Cardiac septum (tissue), 1 donor: ENCODE data around the gene DOCK8. TPM values are rescaled to one million over a fixed set of nuclear protein-coding genes. Genes with fewer than 3 reads are reported as not detected.
"Not testable (repeated sequence)": the region's sequence is repeated elsewhere in the genome, so short reads cannot be mapped to it uniquely, and the experiment has no call there.

Experiments used
- DNase-seq: peaks from one replicate; pipeline ENCODE4 v3.0.0-alpha.2; 2020; ENCODE audit warnings: low spot score
- intact Hi-C: fragments of 100-400 bp; cut with DNase I; formaldehyde crosslinking; loops from one replicate; pipeline ENCODE4 v1.14.0; 2022
- total RNA-seq: library from RNA; stranded (reverse); fragmentation: NEBNext Ultra II Directional; extraction: Animal tissue kit (Norgen Biotek cat#: 25700); gene quantifications from one replicate; pipeline ENCODE4 v1.2.1, GENCODE V29; 2021
- donor health status: DM: no; HTN: no; CAD: no.

DOCK8 gene
- total RNA-seq, 1 donor from 2014 or later = 2.4 TPM

DNA sequence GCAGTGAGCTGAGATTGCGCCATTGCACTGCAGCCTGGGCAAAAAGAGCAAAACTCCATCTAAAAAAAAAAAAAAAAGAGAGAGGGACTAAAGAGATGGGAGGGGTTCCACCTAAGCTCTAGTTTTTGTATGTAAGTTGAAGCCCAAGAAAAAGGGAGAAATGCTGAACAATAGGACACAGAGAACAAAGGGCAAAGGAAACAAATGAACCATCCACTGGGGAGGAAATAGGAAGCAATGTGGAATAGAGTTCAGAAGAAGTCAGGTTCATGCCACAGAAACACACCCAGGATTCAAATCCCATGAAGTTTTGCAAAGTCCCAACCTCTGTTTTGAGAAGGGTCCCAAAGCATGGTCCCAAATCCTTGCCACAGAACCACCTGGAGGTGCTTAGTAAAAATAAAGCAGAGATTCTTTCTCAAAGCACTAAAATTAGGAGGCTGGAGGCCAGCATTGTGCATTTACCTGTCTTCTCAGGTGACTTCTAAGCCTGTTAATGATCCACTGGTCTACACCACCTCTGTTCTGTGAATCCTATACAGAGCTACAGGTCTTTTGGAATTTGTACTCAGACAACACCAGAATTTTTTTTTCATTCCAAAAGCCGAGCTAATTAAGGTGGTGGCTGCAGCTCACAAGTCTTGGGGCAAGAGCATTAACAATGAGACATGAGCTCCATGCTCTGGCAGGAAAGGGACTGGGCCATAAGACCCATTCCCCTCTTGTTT, 177.6 kb downstream of the DOCK8 start:
- no peak for DNase-seq
- intact Hi-C loops = no loop called here

DNA sequence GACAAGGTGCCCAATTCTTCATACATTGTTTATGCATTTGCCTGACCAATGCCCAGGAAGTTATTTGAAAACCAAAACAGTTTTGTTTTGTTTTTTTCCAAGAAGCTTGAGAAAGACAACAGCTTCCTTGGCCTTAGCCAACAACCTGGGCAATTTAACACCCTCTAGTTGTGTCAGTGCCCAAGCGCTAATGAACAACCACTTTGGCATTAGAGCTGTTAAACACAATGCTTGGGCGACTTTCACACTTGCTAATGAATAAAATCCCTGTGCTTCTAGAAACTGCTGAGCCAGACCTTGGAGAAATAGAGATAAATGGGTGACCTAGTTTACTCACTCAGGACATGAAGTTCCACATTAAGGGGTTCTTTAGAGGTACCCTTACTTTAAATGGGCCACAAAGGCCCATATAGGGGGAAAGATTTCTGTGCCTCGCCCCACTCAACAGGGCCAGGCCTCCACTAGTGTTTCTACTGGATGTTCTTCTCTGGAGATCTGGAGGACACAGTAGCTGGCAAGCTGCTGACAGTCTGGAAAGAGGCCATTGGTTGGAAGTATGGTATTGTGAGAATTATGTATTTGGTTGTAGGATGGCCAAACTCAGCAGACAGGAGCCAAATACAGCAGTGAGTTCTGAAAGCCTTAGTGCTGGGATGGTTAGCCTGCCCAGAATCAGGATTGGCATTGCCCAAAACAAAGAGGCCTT, 179.8 kb downstream of the DOCK8 start:
- no peak for DNase-seq
- intact Hi-C loops = no loop called here

DNA sequence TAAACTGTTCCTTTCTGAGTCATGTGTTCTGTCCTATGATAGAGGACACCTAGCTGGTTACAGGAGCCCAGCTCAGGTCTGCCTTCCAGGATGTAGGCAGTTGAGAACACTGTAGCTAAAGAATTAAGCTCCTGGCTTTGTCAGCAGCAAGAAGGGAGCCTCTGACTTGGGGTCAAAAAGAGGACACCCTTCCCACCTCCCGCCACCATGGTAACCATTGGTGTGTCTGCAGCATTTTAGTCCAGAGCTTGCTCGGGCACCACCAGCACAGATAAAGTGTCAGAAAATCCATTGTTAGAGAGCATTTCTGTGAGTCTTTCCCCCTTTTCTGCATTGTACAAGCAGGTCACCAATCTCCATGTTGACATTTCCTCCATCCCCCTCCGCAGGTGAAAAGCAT, 181.7 kb downstream of the DOCK8 start:
- intact Hi-C loops = no loop called here
- DNase-seq = no peak

DNA sequence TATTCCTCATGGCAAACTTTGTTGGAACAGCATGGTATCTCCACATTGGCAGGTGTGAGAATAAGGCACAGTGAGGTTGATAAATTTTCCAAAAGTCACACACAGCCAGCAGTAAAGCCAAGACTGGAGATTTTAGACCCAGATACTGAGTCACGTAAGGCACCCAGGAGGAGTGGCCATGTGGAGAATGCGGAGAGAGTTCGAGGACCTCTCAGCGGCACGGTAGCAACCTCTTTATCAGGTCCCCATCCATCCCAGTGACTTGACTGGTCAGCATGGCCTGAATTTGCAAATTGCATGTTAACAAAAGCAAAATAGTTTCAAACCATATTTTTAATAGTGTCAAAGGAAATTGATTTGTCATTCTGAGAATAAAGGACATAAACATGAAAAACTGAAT, 183.4 kb downstream of the DOCK8 start:
- intact Hi-C loops = no loop called here
- DNase-seq = no peak

DNA sequence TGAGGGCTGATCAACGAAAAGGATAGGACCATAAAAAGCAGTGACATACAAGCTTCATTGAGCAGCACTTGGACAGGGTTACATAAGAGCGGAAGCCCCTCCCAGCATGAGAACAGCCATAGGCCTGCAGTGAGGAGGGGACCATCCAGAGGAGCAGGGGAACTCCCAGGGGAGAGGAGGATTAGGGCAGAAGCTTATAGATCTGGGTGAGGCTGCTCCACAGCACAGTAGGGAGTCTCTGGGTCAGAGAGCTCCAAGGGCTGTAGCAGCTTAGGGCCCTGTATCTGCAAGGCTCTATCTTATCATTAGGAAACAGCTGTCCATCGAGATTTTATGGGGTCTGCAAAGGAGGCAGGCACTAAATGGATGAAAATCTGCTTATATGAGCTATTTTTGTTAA, 186.6 kb downstream of the DOCK8 start:
- intact Hi-C loops = no loop called here
- no peak for DNase-seq

DNA sequence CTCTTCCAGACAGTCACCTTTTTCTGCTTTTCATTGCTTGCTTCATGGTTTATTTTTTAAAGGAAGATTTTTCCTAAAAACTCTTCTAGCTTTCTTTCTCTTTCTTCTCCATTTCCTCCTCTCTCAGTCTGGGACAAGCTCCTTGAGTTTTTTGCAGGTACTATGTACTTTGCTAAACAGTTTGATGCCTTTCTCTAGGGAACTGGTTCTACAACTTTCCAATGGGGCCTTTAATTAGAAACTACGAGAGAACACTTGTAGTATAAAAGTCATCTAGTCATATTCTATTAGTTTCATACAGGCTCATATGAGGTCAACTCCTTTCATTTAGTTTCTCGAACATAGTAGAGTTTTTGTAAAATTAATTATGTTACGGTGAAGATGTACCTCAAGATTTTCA, 189.6 kb downstream of the DOCK8 start:
- intact Hi-C loops = no loop called here
- DNase-seq = no peak

DNA sequence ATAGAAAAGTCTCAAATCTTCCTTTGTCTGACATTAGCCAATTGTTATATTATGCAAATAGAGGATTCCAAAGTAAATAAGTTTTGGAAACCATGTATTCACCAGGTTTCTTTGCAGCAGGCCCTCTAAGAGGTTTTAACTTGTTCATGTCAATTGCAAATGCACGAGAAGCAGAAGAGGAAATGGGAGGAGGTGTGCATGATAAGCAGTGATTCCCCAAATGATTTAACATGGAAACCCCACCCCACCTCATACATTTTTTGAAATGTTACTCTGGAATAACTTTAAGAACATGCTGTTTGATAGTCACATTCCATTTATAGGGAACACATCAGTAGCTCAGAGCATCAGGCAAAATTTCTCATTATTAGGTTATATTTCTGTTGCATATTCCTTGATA, 190.7 kb downstream of the DOCK8 start:
- intact Hi-C loops = loop anchor here (5.0 kb wide), 2 partner anchors 142 to 357 kb away; no protein-coding TSS in a partner anchor
- DNase-seq = no peak

DNA sequence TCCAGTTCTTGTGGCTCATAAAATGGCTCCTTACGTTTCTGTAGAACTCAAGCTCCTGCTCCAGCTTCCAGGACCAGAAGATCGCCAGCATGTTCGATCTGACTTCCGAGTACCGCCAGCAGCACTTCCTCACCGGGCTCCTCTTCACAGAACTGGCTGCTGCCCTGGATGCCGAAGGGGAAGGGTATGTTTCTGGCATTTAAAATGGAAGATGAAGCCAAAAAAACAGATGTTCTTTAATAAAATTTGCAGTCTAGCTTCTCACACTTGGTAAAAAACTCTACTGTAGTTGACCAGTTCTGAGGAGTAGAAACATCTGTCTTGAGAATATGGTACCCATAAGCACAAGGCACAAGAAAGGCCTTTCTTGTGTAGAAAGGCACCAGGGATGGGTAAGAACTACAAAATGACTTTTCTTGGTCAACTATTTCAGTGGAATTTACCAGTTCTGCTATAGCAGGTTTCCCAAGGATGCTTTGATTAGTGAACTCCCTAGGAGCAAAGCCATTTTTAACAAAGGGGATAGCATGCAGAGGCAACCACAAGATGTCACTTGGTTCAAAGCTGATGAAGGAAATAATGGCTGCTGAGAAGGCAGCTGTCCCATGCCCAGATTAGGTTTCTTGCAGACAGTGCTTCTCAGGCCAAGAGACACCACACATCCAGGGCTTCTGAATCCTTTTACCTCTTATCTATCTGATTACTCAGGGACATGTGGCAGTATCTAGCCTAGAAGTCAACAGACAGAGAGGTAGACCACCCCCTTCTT, 192.4 kb downstream of the DOCK8 start:
- intact Hi-C loops = loop anchor here (5.0 kb wide), 2 partner anchors 140 to 355 kb away; no protein-coding TSS in a partner anchor
- DNase-seq = no peak

DNA sequence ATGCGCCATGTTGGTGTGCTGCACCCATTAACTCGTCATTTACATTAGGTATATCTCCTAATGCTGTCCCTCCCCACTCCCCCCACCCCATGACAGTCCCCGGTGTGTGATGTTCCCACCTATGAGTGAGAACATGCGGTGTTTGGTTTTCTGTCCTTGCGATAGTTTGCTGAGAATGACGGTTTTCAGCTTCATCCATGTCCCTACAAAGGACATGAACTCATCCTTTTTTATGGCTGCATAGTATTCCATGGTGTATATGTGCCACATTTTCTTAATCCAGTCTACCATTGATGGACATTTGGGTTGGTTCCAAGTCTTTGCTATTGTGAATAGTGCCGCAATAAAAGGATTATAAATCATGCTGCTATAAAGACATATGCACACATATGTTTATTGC, 195.0 kb downstream of the DOCK8 start:
- DNase-seq = not testable (repeated sequence)
- intact Hi-C loops = loop anchor here (5.0 kb wide), 2 partner anchors 138 to 353 kb away; no protein-coding TSS in a partner anchor

DNA sequence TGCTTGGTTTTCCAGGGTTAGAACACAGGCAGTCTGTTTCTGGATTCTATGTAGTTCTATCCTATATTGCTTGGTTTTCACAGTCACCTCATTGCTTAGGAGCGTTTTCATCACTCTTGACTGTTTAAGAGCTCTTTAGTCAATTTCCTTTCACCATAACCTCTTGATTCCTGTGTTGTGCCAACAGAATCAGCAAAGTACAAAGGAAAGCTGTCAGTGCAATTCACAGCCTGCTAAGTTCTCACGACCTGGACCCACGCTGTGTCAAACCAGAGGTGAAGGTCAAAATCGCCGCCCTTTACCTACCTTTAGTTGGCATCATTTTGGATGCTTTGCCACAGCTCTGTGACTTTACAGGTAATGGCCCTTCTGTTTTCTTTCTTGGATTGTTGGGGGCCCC, 199.9 kb downstream of the DOCK8 start:
- DNase-seq = no peak
- intact Hi-C loops = no loop called here

DNA sequence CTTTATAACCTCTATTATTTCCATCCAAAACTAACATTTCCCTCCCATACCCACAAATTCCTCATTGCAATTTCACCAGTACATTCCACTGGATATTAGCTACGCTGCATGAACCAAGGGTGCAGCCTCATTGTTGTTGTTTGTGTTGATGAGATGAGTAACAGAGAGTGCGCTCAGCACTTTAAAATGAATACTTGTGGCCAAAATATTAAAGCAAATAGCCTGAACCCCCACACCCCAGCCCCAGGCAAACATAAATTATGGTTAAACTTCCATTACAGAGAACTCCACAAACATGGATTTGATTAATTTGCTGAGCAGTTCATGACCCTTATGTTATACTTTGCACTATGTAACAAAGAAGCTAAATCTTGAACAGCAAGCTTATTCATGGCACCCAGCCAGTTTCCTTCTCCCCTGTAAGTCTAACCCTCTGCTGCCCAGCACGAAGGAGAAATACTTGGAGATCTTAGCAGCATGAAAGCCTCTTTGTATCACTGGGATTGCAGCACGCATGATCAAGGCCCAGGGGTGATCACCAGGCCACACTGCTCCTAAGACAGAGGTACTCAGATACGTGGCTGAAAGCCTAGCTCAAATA, 205.0 kb downstream of the DOCK8 start:
- intact Hi-C loops = no loop called here
- DNase-seq = no peak

DNA sequence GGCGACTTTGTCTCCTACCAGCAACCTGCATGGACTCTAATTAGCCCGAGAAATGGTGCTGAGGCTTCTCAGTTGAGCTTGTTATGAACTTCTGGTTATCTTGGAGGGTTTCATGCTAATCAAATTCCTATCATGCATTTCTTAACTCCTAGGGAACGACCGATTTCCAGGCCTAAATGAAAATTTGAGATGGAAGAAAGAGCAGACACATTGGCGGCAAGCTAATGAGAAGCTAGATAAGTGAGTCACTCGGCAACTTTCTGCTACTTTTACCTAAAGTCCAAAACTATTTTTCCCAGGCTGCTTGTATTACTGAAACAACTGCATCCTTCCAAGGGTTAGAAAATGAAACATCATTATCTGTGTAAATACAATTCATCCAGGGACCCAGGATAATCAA, 207.2 kb downstream of the DOCK8 start:
- DNase-seq = no peak
- intact Hi-C loops = no loop called here

DNA sequence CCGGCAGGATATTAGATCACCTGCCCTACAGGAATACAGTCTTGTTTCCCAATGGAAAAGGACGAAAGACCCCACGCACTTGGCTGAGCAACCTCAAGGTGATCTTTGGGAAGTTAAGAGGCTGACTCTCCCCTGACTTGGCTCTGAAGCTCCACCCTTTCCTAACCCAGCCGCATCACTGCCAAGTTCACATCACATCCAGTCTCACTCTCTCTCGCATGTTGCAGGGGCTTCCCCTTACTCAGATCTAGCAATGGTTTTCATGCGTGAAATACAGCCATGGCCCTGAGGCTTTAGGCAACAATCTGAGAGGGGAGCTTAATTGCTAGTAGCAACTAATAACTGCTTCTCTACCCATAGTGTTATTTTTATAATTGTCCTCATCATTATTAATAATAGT, 211.6 kb downstream of the DOCK8 start:
- intact Hi-C loops = no loop called here
- DNase-seq = no peak

DNA sequence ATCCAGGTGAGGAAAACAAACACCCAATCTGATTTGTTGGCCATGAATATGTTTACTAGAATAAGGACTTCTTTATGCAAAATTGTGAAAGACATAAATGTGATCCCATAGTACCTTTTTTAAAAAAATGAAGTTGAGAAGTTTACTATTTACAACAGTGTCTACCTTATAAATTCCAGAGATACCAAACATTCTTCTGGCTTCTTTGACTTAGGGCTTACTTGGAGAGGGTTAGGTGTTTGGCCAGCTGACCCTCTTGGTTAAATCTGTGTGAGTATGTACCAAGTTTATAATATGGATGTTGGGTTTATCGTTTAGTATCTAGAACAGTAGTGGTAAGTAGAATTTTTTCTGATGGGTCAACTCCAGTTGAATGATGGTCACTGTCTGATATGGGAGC, 212.3 kb downstream of the DOCK8 start:
- intact Hi-C loops = no loop called here

DNA sequence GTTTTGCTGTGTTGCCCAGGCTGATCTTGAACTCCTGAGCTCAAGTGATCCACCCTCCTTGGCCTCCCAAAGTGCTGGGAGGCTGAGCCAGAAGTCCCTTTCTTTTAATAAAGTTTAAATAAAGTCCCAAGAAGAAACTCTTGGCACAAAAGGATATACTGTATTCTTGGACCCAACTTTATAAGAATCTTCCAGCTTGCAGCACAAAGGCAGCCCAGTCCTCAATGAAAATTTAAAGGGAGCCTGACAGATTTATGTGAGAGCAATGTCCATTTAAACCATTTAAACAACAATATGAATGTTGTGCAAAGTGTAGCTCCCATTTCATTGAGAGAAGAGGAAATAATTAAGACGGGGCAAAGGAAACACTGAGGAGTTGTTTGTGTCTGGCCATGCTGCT, 217.0 kb downstream of the DOCK8 start:
- intact Hi-C loops = no loop called here
- no peak for DNase-seq

More for the DNA sequence above, 212.3 kb downstream of the DOCK8 start:
- DNase-seq = no peak

DNA sequence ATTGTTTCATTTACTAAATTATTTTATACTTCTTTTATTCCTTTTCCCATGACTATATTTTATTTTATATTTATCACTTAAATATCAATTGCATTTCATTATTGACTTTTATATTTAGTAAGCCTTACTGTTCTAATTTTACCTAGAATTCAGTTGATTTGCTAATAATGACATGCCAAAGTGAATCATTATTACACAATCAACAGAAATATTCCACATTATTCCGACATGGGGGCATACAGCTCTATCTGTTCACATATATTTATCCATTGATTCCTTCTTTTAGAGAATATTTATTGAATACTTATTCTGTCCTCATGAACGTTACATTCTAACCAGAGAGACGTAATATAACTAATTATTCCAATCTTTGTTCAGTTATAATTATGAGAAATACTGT, 221.8 kb downstream of the DOCK8 start:
- intact Hi-C loops = no loop called here

DNA sequence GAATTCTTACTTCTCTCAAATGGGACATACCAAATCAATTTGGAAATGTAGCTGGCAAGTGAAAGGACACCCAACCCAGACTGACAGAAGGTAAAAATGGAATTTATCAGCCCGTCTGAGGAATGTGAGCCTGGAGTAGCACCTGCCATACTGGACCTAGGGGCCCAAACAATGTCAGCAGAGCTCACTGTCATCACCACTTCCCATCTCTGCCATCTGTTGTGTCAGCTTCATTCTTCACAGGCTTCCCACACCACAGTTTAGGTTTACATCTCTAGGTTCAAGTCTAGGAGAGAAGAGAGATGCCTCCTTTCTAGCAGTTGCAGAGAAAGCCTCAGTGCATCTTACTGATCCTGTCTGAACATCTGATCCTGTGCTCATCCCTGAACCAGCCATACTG, 222.4 kb downstream of the DOCK8 start:
- no peak for DNase-seq
- intact Hi-C loops = no loop called here

More for the DNA sequence above, 221.8 kb downstream of the DOCK8 start:
- no peak for DNase-seq

DNA sequence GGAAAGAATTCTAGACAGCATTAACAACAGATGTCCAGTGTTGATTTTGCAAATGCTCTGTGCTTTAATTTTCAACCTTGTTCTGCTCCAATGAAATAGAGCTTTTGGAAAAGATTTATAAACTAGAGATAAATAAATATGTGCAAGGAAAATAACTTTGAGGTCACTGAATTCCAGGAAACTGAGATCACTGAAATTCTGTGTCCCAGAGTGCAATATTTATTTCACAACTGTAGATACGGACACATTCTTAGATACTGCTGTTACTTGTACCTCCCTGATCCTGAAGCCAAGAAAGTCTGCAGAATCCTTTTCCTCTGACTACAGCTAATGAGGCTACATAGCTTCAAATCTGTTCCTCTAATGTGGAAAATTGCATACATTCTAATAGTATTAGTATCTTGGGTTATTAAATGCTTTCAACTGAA, 222.9 kb downstream of the DOCK8 start:
- intact Hi-C loops = no loop called here
- DNase-seq = no peak

DNA sequence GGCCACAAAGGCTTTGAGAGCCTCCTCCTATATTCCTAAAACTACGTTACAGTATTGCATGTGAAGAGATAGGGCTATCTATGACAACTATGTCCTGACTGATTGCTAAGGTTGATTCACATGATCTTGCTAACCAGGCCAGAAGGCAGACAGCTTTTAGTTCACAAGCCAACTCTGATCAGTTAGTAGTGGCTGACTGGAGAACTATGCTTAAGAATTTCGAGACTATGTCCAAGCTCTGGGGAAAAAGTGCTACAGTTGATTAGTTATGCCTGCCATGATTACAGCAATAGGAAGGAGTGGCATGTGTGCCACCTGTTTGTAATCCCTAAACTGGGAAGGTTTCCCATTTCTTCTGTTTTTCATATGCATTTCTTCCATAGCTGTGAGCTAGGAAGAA, 223.4 kb downstream of the DOCK8 start:
- DNase-seq = no peak
- intact Hi-C loops = no loop called here
